NB4 (cell line): ENCODE results near the gene LNPEP.

Experiments
- DNase-seq: peaks from one replicate; pipeline ENCODE4 v3.0.0; 2010; ENCODE audit warnings: low read depth
- H3K4me3 ChIP-seq: one replicate; pipeline ENCODE4 v1.5.1; 2011; ENCODE audit warnings: mild to moderate bottlenecking, low read depth, low read length, moderate library complexity
- MYC ChIP-seq: IDR thresholded peaks from 2 replicates; pipeline ENCODE4 v1.6.1; 2011; ENCODE audit warnings: low read depth, low read length
- POLR2A ChIP-seq: IDR thresholded peaks from 2 replicates; pipeline ENCODE4 v1.6.1; 2011; ENCODE audit warnings: mild to moderate bottlenecking; ENCODE audit not compliant: insufficient read length; ENCODE audit errors: extremely low read depth
- TF ChIP-seq, protein P1 (sequence below): IDR thresholded peaks from one replicate; pipeline ENCODE4 v1.5.1; 2012; ENCODE audit warnings: low read depth, low read length
- TF ChIP-seq, protein P2 (sequence below): IDR thresholded peaks from 2 replicates; pipeline ENCODE4 v1.6.1; 2011; ENCODE audit warnings: low read depth, low read length

LNPEP gene

DNA sequence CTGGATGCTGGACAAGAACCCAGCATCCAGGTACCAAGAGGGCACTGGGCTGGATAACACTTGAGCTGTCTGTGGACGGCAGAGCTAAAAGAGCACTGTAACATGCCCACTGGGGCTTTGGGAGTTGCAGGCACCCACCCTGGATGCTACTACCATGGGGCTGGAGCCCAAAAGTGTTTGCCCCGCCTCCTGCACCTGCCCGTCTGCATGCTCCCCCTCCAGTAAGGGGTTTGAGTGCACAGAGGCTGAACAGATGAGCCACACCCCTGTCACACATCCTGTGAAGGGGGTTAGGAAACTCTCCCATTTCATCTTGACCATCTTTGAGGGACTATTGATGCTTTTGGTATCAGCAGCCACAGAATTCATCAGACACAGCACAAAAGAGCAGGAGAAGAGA, 137.5 kb downstream of the LNPEP start:
- TF ChIP-seq, protein P1, sequence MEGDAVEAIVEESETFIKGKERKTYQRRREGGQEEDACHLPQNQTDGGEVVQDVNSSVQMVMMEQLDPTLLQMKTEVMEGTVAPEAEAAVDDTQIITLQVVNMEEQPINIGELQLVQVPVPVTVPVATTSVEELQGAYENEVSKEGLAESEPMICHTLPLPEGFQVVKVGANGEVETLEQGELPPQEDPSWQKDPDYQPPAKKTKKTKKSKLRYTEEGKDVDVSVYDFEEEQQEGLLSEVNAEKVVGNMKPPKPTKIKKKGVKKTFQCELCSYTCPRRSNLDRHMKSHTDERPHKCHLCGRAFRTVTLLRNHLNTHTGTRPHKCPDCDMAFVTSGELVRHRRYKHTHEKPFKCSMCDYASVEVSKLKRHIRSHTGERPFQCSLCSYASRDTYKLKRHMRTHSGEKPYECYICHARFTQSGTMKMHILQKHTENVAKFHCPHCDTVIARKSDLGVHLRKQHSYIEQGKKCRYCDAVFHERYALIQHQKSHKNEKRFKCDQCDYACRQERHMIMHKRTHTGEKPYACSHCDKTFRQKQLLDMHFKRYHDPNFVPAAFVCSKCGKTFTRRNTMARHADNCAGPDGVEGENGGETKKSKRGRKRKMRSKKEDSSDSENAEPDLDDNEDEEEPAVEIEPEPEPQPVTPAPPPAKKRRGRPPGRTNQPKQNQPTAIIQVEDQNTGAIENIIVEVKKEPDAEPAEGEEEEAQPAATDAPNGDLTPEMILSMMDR = no peak
- TF ChIP-seq, protein P2, sequence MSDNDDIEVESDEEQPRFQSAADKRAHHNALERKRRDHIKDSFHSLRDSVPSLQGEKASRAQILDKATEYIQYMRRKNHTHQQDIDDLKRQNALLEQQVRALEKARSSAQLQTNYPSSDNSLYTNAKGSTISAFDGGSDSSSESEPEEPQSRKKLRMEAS = no peak
- TF ChIP-seq MYC = no peak
- no peak for TF ChIP-seq POLR2A
- DNase-seq = no peak
- H3K4me3 ChIP-seq = no peak overlapping the region

DNA sequence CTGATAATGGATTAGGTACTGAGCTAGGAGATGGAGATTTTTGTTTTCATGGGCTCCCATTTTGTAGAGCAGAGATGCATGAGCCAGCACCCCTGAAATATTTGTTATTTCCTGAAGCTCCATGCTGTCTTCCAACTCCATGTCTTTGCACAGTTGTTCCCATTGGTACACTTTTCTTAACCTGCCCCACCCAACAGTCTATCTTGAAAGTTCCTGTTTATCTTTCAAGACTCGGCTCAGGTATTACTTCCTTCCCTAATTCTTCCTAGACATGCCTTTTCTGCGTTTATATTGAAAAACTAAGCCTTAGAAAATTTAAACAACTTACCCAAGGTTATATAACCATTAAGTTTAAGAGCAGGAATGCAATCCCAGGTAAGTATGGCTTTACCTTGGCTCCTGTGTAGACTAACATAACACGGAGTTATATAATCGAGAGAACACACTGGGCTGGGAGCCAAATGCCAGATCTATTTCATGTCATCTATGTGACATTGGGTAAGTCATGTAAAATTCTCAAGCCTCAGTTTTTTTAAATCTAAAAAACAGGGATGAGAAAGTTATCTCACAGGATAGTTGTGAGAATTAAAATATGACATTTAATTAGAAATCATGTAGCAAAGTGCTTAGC, 139.1 kb downstream of the LNPEP start:
- DNase-seq = no peak
- H3K4me3 ChIP-seq = no peak overlapping the region
- TF ChIP-seq, protein P1 = no peak
- TF ChIP-seq, protein P2 = no peak
- TF ChIP-seq MYC = no peak
- TF ChIP-seq POLR2A = no peak

DNA sequence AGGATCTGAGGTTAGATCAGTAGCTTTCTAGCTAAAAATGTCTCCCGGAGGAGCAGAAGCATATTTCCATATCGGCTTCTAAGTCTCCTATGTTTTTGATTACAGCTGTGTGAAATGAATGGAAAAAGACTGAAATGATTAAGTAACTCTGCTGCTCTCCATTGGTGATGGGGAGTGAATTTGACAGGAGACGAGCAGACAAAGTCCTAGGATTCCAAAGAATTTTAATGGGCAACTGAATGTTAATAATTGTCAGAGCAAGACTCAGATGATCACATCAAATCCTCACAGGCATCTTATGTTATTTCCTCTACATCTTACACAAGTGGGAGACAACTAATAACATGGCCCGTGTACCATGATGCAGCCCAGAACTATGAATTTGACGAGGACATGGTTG, 139.8 kb downstream of the LNPEP start:
- DNase-seq = no peak
- H3K4me3 ChIP-seq = no peak overlapping the region
- TF ChIP-seq POLR2A (no peak), MYC (no peak)
- TF ChIP-seq, protein P1 = no peak
- TF ChIP-seq, protein P2 = no peak

DNA sequence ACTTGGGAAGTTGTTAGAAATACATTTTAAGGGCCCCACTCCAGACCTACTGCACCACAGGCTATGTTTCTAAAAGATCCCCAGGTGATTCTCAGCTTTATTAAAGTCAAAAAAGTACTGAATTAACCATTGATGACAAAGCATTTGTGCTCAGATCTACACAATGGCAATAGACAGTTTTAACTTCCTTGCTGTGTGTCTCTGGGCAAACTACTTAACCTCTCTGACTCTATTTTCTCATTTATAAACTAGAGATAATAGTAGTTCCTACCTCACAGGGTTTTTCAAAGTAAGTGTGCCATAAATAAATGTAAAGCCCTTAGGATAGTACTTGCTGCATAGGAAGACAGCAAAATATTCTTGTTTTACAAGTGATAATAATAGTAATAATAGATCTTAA, 140.2 kb downstream of the LNPEP start:
- TF ChIP-seq POLR2A = no peak
- TF ChIP-seq, protein P1 = no peak
- TF ChIP-seq, protein P2 = no peak
- TF ChIP-seq MYC = no peak

DNA sequence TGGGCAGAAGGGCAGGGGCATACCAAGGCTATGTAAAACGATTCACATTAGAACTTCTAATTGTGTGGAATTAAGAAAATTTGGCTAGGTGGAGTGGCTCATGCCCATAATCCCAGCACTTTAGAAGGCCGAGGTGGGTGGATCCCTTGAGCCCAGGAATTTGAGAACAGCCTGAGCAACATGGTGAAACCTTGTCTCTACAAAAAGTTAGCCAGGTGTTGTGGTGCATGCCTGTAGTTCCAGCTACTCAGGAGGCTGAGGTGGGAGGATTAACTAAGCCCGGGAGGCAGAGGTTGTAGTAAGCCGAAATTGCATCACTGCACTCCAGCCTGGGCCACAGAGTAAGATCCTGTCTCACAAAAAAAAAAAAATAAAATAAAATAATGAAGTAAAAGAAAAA, 141.4 kb downstream of the LNPEP start:
- TF ChIP-seq, protein P1 = no peak
- TF ChIP-seq POLR2A (no peak), MYC (no peak)
- TF ChIP-seq, protein P2 = no peak

More for the DNA sequence above, 140.2 kb downstream of the LNPEP start:
- no peak for DNase-seq
- H3K4me3 ChIP-seq = no peak overlapping the region

More for the DNA sequence above, 141.4 kb downstream of the LNPEP start:
- no peak for DNase-seq
- H3K4me3 ChIP-seq = no peak overlapping the region
